B cell (primary cell): Measurements from ENCODE around the gene SCYL3. TPM values are rescaled to one million over a fixed set of nuclear protein-coding genes. Genes with fewer than 3 reads are reported as not detected.

ENCODE experiments used
- ATAC-seq: fragments of 200-7000 bp; cut with Tn5 transposase; one replicate; pipeline ENCODE4 v1.10.0; 2021; ENCODE audit warnings: low read depth, mild to moderate bottlenecking, moderate number of reproducible peaks, moderate library complexity
- CTCF ChIA-PET: fragments of 350-600 bp; sonication (Branson Sonifier 250); formaldehyde crosslinking; loops from one replicate; lab custom pipeline; 2021; ENCODE audit warnings: antibody characterized with exemption, inconsistent platforms; lab: Charles Lee
- POLR2A ChIA-PET: fragments of 350-600 bp; sonication (Branson Sonifier 250); formaldehyde crosslinking; loops from one replicate; lab custom pipeline; 2021; ENCODE audit warnings: antibody characterized with exemption; lab: Charles Lee
- DNase-seq: peaks from one replicate; pipeline ENCODE4 v3.0.0; 2013
- H2AFZ ChIP-seq: 2 replicates; pipeline ENCODE4 v1.6.1; 2012; ENCODE audit warnings: mild to moderate bottlenecking, low read depth, low read length; ENCODE audit not compliant: insufficient read depth, poor library complexity, severe bottlenecking
- H3K27ac ChIP-seq, 2 donors: 1 replicate in 1 of 2; 2 replicates in 1 of 2; pipeline ENCODE4 v1.5.1; 2012 to 2013; ENCODE audit warnings: low read length in 2 of 2, mild to moderate bottlenecking in 2 of 2, moderate library complexity in 1 of 2
- H3K27me3 ChIP-seq, 4 experiments: fragments of 200-600 bp in 1 of 4; sonication (generic) in 1 of 4; replicated peaks in 1 of 4; 1 replicate in 2 of 4; 2 replicates in 2 of 4; pipeline versions ENCODE4 v1.6.1 to v1.7.0; 2013 to 2016; ENCODE audit warnings: low read length in 3 of 4, mild to moderate bottlenecking in 2 of 4, mixed read lengths in 1 of 4, moderate library complexity in 1 of 4; ENCODE audit not compliant: insufficient read depth in 4 of 4, control insufficient read depth in 3 of 4; ENCODE audit errors: control extremely low read depth in 1 of 4
- H3K36me3 ChIP-seq, 2 experiments: replicated peaks in 1 of 2; 1 replicate in 1 of 2; 2 replicates in 1 of 2; pipeline versions ENCODE4 v1.6.1 to v1.7.1; 2013; ENCODE audit warnings: low read length in 1 of 2; ENCODE audit not compliant: insufficient read depth in 2 of 2, control insufficient read depth in 1 of 2; ENCODE audit errors: control extremely low read depth in 1 of 2, extremely low read depth in 1 of 2
- H3K4me1 ChIP-seq, 2 donors: fragments of 200-600 bp in 1 of 2; sonication (generic) in 1 of 2; 1 replicate in 1 of 2; 2 replicates in 1 of 2; pipeline versions ENCODE4 v1.5.1 to v1.6.1; 2013 to 2017; ENCODE audit warnings: low read length in 2 of 2; ENCODE audit not compliant: control insufficient read depth in 2 of 2, insufficient read depth in 2 of 2
- H3K4me2 ChIP-seq: replicated peaks from 2 replicates; pipeline ENCODE3; 2012; ENCODE audit warnings: mild to moderate bottlenecking, low read depth, low read length; ENCODE audit not compliant: poor library complexity, severe bottlenecking
- H3K4me3 ChIP-seq, 5 experiments: fragments of 200-600 bp in 1 of 5; sonication (generic) in 1 of 5; 1 replicate in 3 of 5; 2 replicates in 2 of 5; pipeline versions ENCODE4 v1.5.1 to v1.7.0; 2011 to 2016; ENCODE audit warnings: low read length in 4 of 5, mild to moderate bottlenecking in 4 of 5, low read depth in 2 of 5, control low read depth in 1 of 5, moderate library complexity in 1 of 5; ENCODE audit not compliant: insufficient read depth in 1 of 5; ENCODE audit errors: control extremely low read depth in 1 of 5, extremely low read depth in 1 of 5
- H3K79me2 ChIP-seq: fragments of 200-600 bp; sonication (generic); one replicate; pipeline ENCODE4 v1.6.0; 2016; ENCODE audit warnings: low read length; ENCODE audit not compliant: control insufficient read depth, insufficient read depth
- H3K9ac ChIP-seq: fragments of 200-600 bp; sonication (generic); 2 replicates; pipeline ENCODE4 v1.6.1; 2017; ENCODE audit warnings: mild to moderate bottlenecking, low read length, moderate library complexity
- H3K9me3 ChIP-seq, 3 donors: one replicate each; pipeline versions ENCODE4 v1.6.1 to v1.7.1; 2013; ENCODE audit warnings: low read length in 2 of 3; ENCODE audit not compliant: control insufficient read depth in 2 of 3, insufficient read depth in 1 of 3; ENCODE audit errors: control extremely low read depth in 1 of 3
- H4K20me1 ChIP-seq: 2 replicates; pipeline ENCODE4 v1.6.0; 2012; ENCODE audit warnings: mild to moderate bottlenecking, low read length; ENCODE audit not compliant: insufficient read depth, control insufficient read depth, poor library complexity, severe bottlenecking
- H3K27ac Mint-ChIP-seq: one replicate; pipeline ENCODE4 v1.8.0; 2021; ENCODE audit warnings: mixed read lengths
- H3K27me3 Mint-ChIP-seq: one replicate; pipeline ENCODE4 v1.8.0; 2021; ENCODE audit warnings: mixed read lengths
- H3K4me1 Mint-ChIP-seq: one replicate; pipeline ENCODE4 v1.8.0; 2021; ENCODE audit warnings: mixed read lengths
- H3K4me3 Mint-ChIP-seq: one replicate; pipeline ENCODE4 v1.8.0; 2021; ENCODE audit warnings: mixed read lengths
- H3K9me3 Mint-ChIP-seq: one replicate; pipeline ENCODE4 v1.8.0; 2022; ENCODE audit warnings: mixed read lengths; ENCODE audit not compliant: insufficient read depth
- CTCF ChIP-seq: fragments of 200-600 bp; IDR thresholded peaks from one replicate; pipeline ENCODE4 v1.8.0; 2022; ENCODE audit warnings: antibody characterized with exemption, mild to moderate bottlenecking
- EZH2 ChIP-seq: IDR thresholded peaks from 2 replicates; pipeline ENCODE4 v1.6.1; 2012; ENCODE audit warnings: borderline replicate concordance, low read depth, mild to moderate bottlenecking, moderate library complexity, low read length; ENCODE audit not compliant: insufficient read depth, poor library complexity, severe bottlenecking
- WGBS: methylation state at CpG from one replicate; pipeline ENCODE4 v1.1.5; 2013; ENCODE audit warnings: missing lambda C conversion rate; ENCODE audit not compliant: insufficient coverage; 5-methylcytosine and 5-hydroxymethylcytosine counted together
- intact Hi-C: fragments of 100-400 bp; cut with micrococcal nuclease; formaldehyde crosslinking; loops from one replicate; pipeline ENCODE4 v1.10.0; 2022
- polyA plus RNA-seq: library from polyadenylated mRNA; depleted of rRNA; stranded (reverse); fragments of >200 nt; gene quantifications from 2 replicates; pipeline ENCODE4 v1.2.3, GENCODE V29; 2012
- total RNA-seq, 2 donors: library from RNA; stranded (reverse); fragments of 120-200 nt in 1 of 2; gene quantifications; 1 replicate in 1 of 2; 2 replicates in 1 of 2; pipeline versions ENCODE4 v1.2.3 to v1.2.4, GENCODE V29; 2013 to 2022

SCYL3 gene
- total and polyA plus RNA-seq, 2 donors (not counting 1 experiment from before 2014, with no cell fraction given), result 14.2 to 18.4 TPM

- Histone ChIP-seq H3K27me3 (peaks cover 0 to 5% (median 4%) of the 10 kb centered on the region in 4 experiments), H3K9ac (peak overlapping the region; percentile 88), H3K79me2 (peaks cover 38% of the 10 kb centered on the region), H3K4me2 (peak overlapping the region; percentile 83), H3K4me1 (peaks cover 25 to 32% of the 10 kb centered on the region in 2 donors), H4K20me1 (no peaks in the 10 kb centered on the region), H3K4me3 (peak overlapping the region; percentile 81 to 96 (median 85)), H3K27ac (peak overlapping the region; percentile 97), H2AFZ (peak overlapping the region; percentile 91), H3K36me3 (no peaks in the 10 kb centered on the region), H3K9me3 (no peaks in the 10 kb centered on the region)
- Mint-ChIP-seq H3K27ac (peak overlapping the region; percentile 100), H3K4me1 (peaks cover 38% of the 10 kb centered on the region), H3K4me3 (peak overlapping the region; percentile 98), H3K9me3 (no peaks in the 10 kb centered on the region), H3K27me3 (peaks cover 17% of the 10 kb centered on the region)
- CTCF ChIA-PET, result interaction anchor here (0.6 to 1.7 kb wide), 3 partner anchors 7 to 527 kb away, joined by 3 to 5 read pairs (median 4); partner anchors contain the start of genes BLZF1 and NME7
- WGBS, result 55% methylated on average over 10 of the region's 15 CpGs
- ATAC-seq (no peak), DNase-seq (no peak)
- POLR2A ChIA-PET, result interaction anchor here (0.9 to 2.5 kb wide), 3 partner anchors 100 to 638 kb away, joined by 3 to 15 read pairs (median 7); partner anchors contain the start of genes GORAB, KIFAP3 and METTL18
- TF ChIP-seq EZH2, result no peak
- TF ChIP-seq CTCF, result no peak
- intact Hi-C loops, result loop anchor here (1.0 to 5.0 kb wide), 5 partner anchors 100 to 638 kb away; partner anchors contain the start of genes GORAB, METTL18, NME7 and SELL
Measured at GRCh38 chr1:169894424-169895145, 889 bp upstream of the SCYL3 start.
